Duodenal mucosa (tissue), 2 donors: ENCODE data around the gene ATAD3B.
"Not testable (repeated sequence)": the region's sequence is repeated elsewhere in the genome, so short reads cannot be mapped to it uniquely, and the experiment has no call there.

Experiments
- H3K27ac ChIP-seq: one replicate; pipeline ENCODE4 v1.7.0; 2013; ENCODE audit warnings: low read depth, low read length
- H3K27me3 ChIP-seq, 2 donors: one replicate each; pipeline ENCODE4 v1.7.0; 2013; ENCODE audit warnings: low read length in 2 of 2, control low read depth in 1 of 2; ENCODE audit not compliant: insufficient read depth in 2 of 2, control insufficient read depth in 1 of 2
- H3K36me3 ChIP-seq, 2 donors: one replicate each; pipeline ENCODE4 v1.7.0; 2013; ENCODE audit warnings: low read length in 2 of 2, control low read depth in 1 of 2; ENCODE audit not compliant: insufficient read depth in 2 of 2, control insufficient read depth in 1 of 2
- H3K4me1 ChIP-seq, 2 donors: one replicate each; pipeline ENCODE4 v1.7.0; 2013; ENCODE audit warnings: low read length in 2 of 2, control low read depth in 1 of 2; ENCODE audit not compliant: insufficient read depth in 2 of 2, control insufficient read depth in 1 of 2
- H3K4me3 ChIP-seq, 2 donors: one replicate each; pipeline ENCODE4 v1.7.0; 2013; ENCODE audit warnings: low read length in 2 of 2, low read depth in 1 of 2
- H3K9ac ChIP-seq, 2 donors: one replicate each; pipeline ENCODE4 v1.7.0; 2013; ENCODE audit warnings: low read length in 2 of 2, low read depth in 1 of 2
- H3K9me3 ChIP-seq, 2 donors: one replicate each; pipeline ENCODE4 v1.7.0; 2013; ENCODE audit warnings: low read length in 2 of 2, control low read depth in 1 of 2; ENCODE audit not compliant: control insufficient read depth in 1 of 2

Gene ATAD3B

GRCh38 chr1:1461721-1462317 is 9.7 kb upstream of the ATAD3B start:
- no peak overlapping the region for H3K4me3 ChIP-seq
- H3K9ac ChIP-seq, result no peak overlapping the region
- H3K27ac ChIP-seq, result no peak overlapping the region
- H3K9me3 ChIP-seq, result no peaks in the 10 kb centered on the region
- no peaks in the 10 kb centered on the region for H3K36me3 ChIP-seq
- H3K27me3 ChIP-seq, result no peaks in the 10 kb centered on the region
- H3K4me1 ChIP-seq, result no peaks in the 10 kb centered on the region

GRCh38 chr1:1462318-1462966 is 9.1 kb upstream of the ATAD3B start:
- no peaks in the 10 kb centered on the region for H3K27me3 ChIP-seq
- H3K4me1 ChIP-seq, result no peaks in the 10 kb centered on the region
- H3K9ac ChIP-seq, result no peak overlapping the region
- no peaks in the 10 kb centered on the region for H3K36me3 ChIP-seq
- peak overlapping the region in 1 of 2 donors; percentile 45 for H3K4me3 ChIP-seq
- H3K27ac ChIP-seq, result no peak overlapping the region
- no peaks in the 10 kb centered on the region for H3K9me3 ChIP-seq

GRCh38 chr1:1463312-1463711 is 8.3 kb upstream of the ATAD3B start:
- Histone ChIP-seq H3K27ac (no peak overlapping the region), H3K4me3 (no peak overlapping the region)

GRCh38 chr1:1468196-1468985 is 3.2 kb upstream of the ATAD3B start:
- not testable (repeated sequence) for H3K36me3 ChIP-seq, H3K27me3 ChIP-seq, H3K27ac ChIP-seq, H3K4me3 ChIP-seq, H3K9me3 ChIP-seq, H3K9ac ChIP-seq
- peaks cover 7 to 16% of the 10 kb centered on the region in 2 donors for H3K4me1 ChIP-seq

More at GRCh38 chr1:1463312-1463711, 8.3 kb upstream of the ATAD3B start:
- H3K36me3 ChIP-seq, result no peaks in the 10 kb centered on the region
- H3K9me3 ChIP-seq, result no peaks in the 10 kb centered on the region
- H3K27me3 ChIP-seq, result no peaks in the 10 kb centered on the region
- H3K4me1 ChIP-seq, result no peaks in the 10 kb centered on the region
- H3K9ac ChIP-seq, result no peak overlapping the region

GRCh38 chr1:1470626-1471388 is 758 bp upstream of the ATAD3B start:
- Histone ChIP-seq H3K27ac (peak overlapping the region; percentile 62), H3K36me3 (no peaks in the 10 kb centered on the region), H3K27me3 (no peaks in the 10 kb centered on the region), H3K9ac (peak overlapping the region; percentile 77 to 78), H3K9me3 (no peaks in the 10 kb centered on the region), H3K4me3 (peak overlapping the region; percentile 86 to 87), H3K4me1 (peaks cover 7 to 22% of the 10 kb centered on the region in 2 donors)

- H3K4me3 ChIP-seq, result peak overlapping the region; percentile 75 to 76
- H3K27me3 ChIP-seq, H3K36me3 ChIP-seq, H3K9me3 ChIP-seq, H3K27ac ChIP-seq: not testable (repeated sequence)
- peak overlapping the region; percentile 43 to 54 for H3K9ac ChIP-seq
- peaks cover 7 to 22% of the 10 kb centered on the region in 2 donors for H3K4me1 ChIP-seq
Measured at GRCh38 chr1:1472053-1472876, 700 bp downstream of the ATAD3B start.

- H3K27me3 ChIP-seq, H3K4me3 ChIP-seq, H3K9me3 ChIP-seq, H3K9ac ChIP-seq, H3K27ac ChIP-seq: not testable (repeated sequence)
- H3K36me3 ChIP-seq, result peaks cover 7 to 29% of the 10 kb centered on the region in 2 donors
- peaks cover 1 to 15% of the 10 kb centered on the region in 2 donors for H3K4me1 ChIP-seq
Measured at GRCh38 chr1:1476011-1476410, 4.4 kb downstream of the ATAD3B start.

GRCh38 chr1:1477206-1477605 is 5.6 kb downstream of the ATAD3B start:
- H3K27ac ChIP-seq, result no peak overlapping the region
- H3K36me3 ChIP-seq, result peaks cover 7 to 32% of the 10 kb centered on the region in 2 donors
- no peak overlapping the region for H3K4me3 ChIP-seq
- no peaks in the 10 kb centered on the region for H3K27me3 ChIP-seq
- H3K4me1 ChIP-seq, result peaks cover 0 to 14% of the 10 kb centered on the region in 2 donors
- no peaks in the 10 kb centered on the region for H3K9me3 ChIP-seq
- no peak overlapping the region for H3K9ac ChIP-seq
